MM.1S (cell line): Measurements from ENCODE around the gene HMCES.
A peak's percentile ranks its signal among the peaks of the same experiment; 100 is the strongest.

Source experiments
- DNase-seq: peaks from one replicate; pipeline ENCODE4 v3.0.0-alpha.2; 2015
- H2AFZ ChIP-seq: fragments of 300-600 bp; sonication (generic); 2 replicates; pipeline ENCODE4 v1.6.0; 2016; ENCODE audit warnings: antibody characterized with exemption, low read length
- H3F3A ChIP-seq: fragments of 300-600 bp; sonication (generic); 2 replicates; pipeline ENCODE4 v1.6.1; 2016; ENCODE audit warnings: mild to moderate bottlenecking, antibody characterized with exemption, low read length, moderate library complexity, mixed read lengths; ENCODE audit not compliant: insufficient read depth
- H3K27ac ChIP-seq: fragments of 300-600 bp; sonication (generic); 2 replicates; pipeline ENCODE4 v1.5.1; 2016; ENCODE audit warnings: mild to moderate bottlenecking, low read length
- H3K27me3 ChIP-seq: fragments of 300-600 bp; sonication (generic); replicated peaks from 2 replicates; pipeline ENCODE4 v1.6.0; 2016; ENCODE audit warnings: low read length; ENCODE audit not compliant: insufficient read depth
- H3K36me3 ChIP-seq: fragments of 300-600 bp; sonication (generic); replicated peaks from 2 replicates; pipeline ENCODE4 v1.6.1; 2016; ENCODE audit warnings: mild to moderate bottlenecking, low read length, mixed read lengths; ENCODE audit not compliant: insufficient read depth
- H3K4me1 ChIP-seq: fragments of 300-600 bp; sonication (generic); 2 replicates; pipeline ENCODE4 v1.6.1; 2016; ENCODE audit warnings: low read length, mixed read lengths
- H3K4me2 ChIP-seq: fragments of 300-600 bp; sonication (generic); 2 replicates; pipeline ENCODE4 v1.6.0; 2016; ENCODE audit warnings: low read depth, low read length
- H3K4me3 ChIP-seq: fragments of 300-600 bp; sonication (generic); 2 replicates; pipeline ENCODE4 v1.5.1; 2016; ENCODE audit warnings: low read length, mixed read lengths
- H3K79me2 ChIP-seq: fragments of 300-600 bp; sonication (generic); 2 replicates; pipeline ENCODE4 v1.6.1; 2016; ENCODE audit warnings: mixed run types, low read length, mixed read lengths
- H3K9ac ChIP-seq: fragments of 300-600 bp; sonication (generic); 2 replicates; pipeline ENCODE4 v1.6.1; 2016; ENCODE audit warnings: low read length, mixed read lengths
- H3K9me2 ChIP-seq: fragments of 300-600 bp; sonication (generic); replicated peaks from 2 replicates; pipeline ENCODE4 v1.6.1; 2016; ENCODE audit warnings: mild to moderate bottlenecking, low read length, mixed read lengths; ENCODE audit not compliant: insufficient read depth
- H3K9me3 ChIP-seq: fragments of 300-600 bp; sonication (generic); replicated peaks from 2 replicates; pipeline ENCODE4 v1.6.1; 2016; ENCODE audit warnings: mild to moderate bottlenecking, low read length, mixed read lengths; ENCODE audit not compliant: insufficient read depth
- H4K20me1 ChIP-seq: fragments of 300-600 bp; sonication (generic); 2 replicates; pipeline ENCODE4 v1.6.1; 2016; ENCODE audit warnings: mild to moderate bottlenecking, low read length, moderate library complexity, mixed read lengths; ENCODE audit not compliant: insufficient read depth
- CTCF ChIP-seq: fragments of 300-600 bp; sonication (generic); IDR thresholded peaks from 2 replicates; pipeline ENCODE4 v1.5.1; 2016; ENCODE audit warnings: antibody characterized with exemption, low read length, mixed read lengths
- EZH2 ChIP-seq: fragments of 300-600 bp; sonication (generic); optimal IDR thresholded peaks from 2 replicates; pipeline ENCODE3; 2017; ENCODE audit warnings: low read depth, mild to moderate bottlenecking, antibody characterized with exemption, low read length, mixed read lengths
- EZH2phosphoT487 ChIP-seq: fragments of 300-600 bp; sonication (generic); IDR thresholded peaks from 2 replicates; pipeline ENCODE4 v1.6.1; 2018; ENCODE audit warnings: antibody characterized with exemption, low read length

The HMCES gene

GRCh38 chr3:129315223-129315997, 36.7 kb downstream of the HMCES start:
- Histone ChIP-seq H3K27me3 (no peaks in the 10 kb centered on the region), H3K9me2 (no peaks in the 10 kb centered on the region), H3F3A (peaks cover 67% of the 10 kb centered on the region), H3K4me1 (peaks cover 61% of the 10 kb centered on the region), H3K36me3 (no peaks in the 10 kb centered on the region), H3K4me3 (peak overlapping the region; percentile 93), H3K27ac (peak overlapping the region; percentile 99), H3K9ac (peak overlapping the region; percentile 99), H3K79me2 (peaks cover 43% of the 10 kb centered on the region), H4K20me1 (no peaks in the 10 kb centered on the region), H3K4me2 (peak overlapping the region; percentile 83), H2AFZ (no peak overlapping the region), H3K9me3 (no peaks in the 10 kb centered on the region)
- TF ChIP-seq CTCF (no peak), EZH2phosphoT487 (no peak), EZH2 (no peak)
- peak; percentile 38 for DNase-seq

- Histone ChIP-seq H3K4me2 (no peak overlapping the region; the same call in 1 of the 2 replicates), H3K36me3 (no peaks in the 10 kb centered on the region), H4K20me1 (no peaks in the 10 kb centered on the region), H3K4me3 (peak overlapping the region; percentile 93), H3K27ac (peak overlapping the region; percentile 99; the same call in 1 of the 2 replicates), H3K4me1 (peaks cover 56% of the 10 kb centered on the region), H3K9me3 (no peaks in the 10 kb centered on the region), H2AFZ (no peak overlapping the region), H3K9ac (peak overlapping the region; percentile 99), H3K79me2 (peaks cover 43% of the 10 kb centered on the region), H3K9me2 (no peaks in the 10 kb centered on the region), H3K27me3 (no peaks in the 10 kb centered on the region), H3F3A (peaks cover 62% of the 10 kb centered on the region)
- no peak for TF ChIP-seq CTCF
- no peak for TF ChIP-seq EZH2phosphoT487
- no peak for TF ChIP-seq EZH2
- DNase-seq, result no peak
Observed at GRCh38 chr3:129315998-129316247, 37.3 kb downstream of the HMCES start.

- DNase-seq, result peak; percentile 86
- peak overlapping the region; percentile 99 for H3K27ac ChIP-seq
Observed at GRCh38 chr3:129316248-129317013, 37.8 kb downstream of the HMCES start.

More at GRCh38 chr3:129316248-129317013, 37.8 kb downstream of the HMCES start:
- Histone ChIP-seq H4K20me1 (no peaks in the 10 kb centered on the region), H3K9me2 (no peaks in the 10 kb centered on the region), H3F3A (peaks cover 57% of the 10 kb centered on the region), H3K36me3 (no peaks in the 10 kb centered on the region), H3K4me1 (peaks cover 54% of the 10 kb centered on the region), H3K9me3 (no peaks in the 10 kb centered on the region), H2AFZ (peak overlapping the region; percentile 82), H3K4me2 (peak overlapping the region; percentile 84), H3K9ac (peak overlapping the region; percentile 99), H3K4me3 (peak overlapping the region; percentile 79), H3K79me2 (peaks cover 43% of the 10 kb centered on the region), H3K27me3 (no peaks in the 10 kb centered on the region)
- TF ChIP-seq CTCF (peak; percentile 69), EZH2 (no peak), EZH2phosphoT487 (no peak)
